Activated CD8-positive, alpha-beta T cell treated with anti-CD3 and anti-CD28 coated beads, Interleukin-2, amount 10 ng/mL, durations not matched to agents 7 days and 5 days (primary cell): ENCODE data around the gene DNAAF8. TPM values are rescaled to one million over a fixed set of nuclear protein-coding genes. Genes with fewer than 3 reads are reported as not detected.

Experiments used
- ATAC-seq: fragments of 150-1000 bp; cut with Tn5 transposase; one replicate; pipeline ENCODE4 v1.10.0; 2021; ENCODE audit warnings: moderate library complexity
- CTCF ChIA-PET: fragments of 350-600 bp; sonication (Branson Sonifier 250); formaldehyde crosslinking; loops from one replicate; lab custom pipeline; 2021; ENCODE audit warnings: antibody characterized with exemption; lab: Charles Lee
- POLR2A ChIA-PET: fragments of 350-600 bp; sonication (Branson Sonifier 250); formaldehyde crosslinking; loops from one replicate; lab custom pipeline; 2021; ENCODE audit warnings: antibody characterized with exemption; lab: Charles Lee
- DNase-seq: peaks from one replicate; pipeline ENCODE4 v3.0.0-alpha.2; 2020
- H3K27ac Mint-ChIP-seq: one replicate; pipeline ENCODE4 v1.8.0; 2021; ENCODE audit warnings: mild to moderate bottlenecking, mixed read lengths
- H3K27me3 Mint-ChIP-seq: one replicate; pipeline ENCODE4 v1.8.0; 2021; ENCODE audit warnings: low read depth, mixed read lengths
- H3K36me3 Mint-ChIP-seq: one replicate; pipeline ENCODE4 v1.8.0; 2021; ENCODE audit warnings: low read depth, mixed read lengths
- H3K4me1 Mint-ChIP-seq: one replicate; pipeline ENCODE4 v1.8.0; 2021; ENCODE audit warnings: low read depth, mixed read lengths
- H3K4me3 Mint-ChIP-seq: one replicate; pipeline ENCODE4 v1.8.0; 2021; ENCODE audit warnings: mild to moderate bottlenecking, mixed read lengths
- H3K9me3 Mint-ChIP-seq: one replicate; pipeline ENCODE4 v1.8.0; 2022; ENCODE audit warnings: mixed read lengths; ENCODE audit not compliant: insufficient read depth
- total RNA-seq, 2 experiments: library from RNA; stranded (reverse); gene quantifications; one replicate each; pipeline ENCODE4 v1.2.3, GENCODE V29; 2021

Gene DNAAF8
- total RNA-seq, 2 experiments from 2014 or later = 0.39 to 0.68 TPM

DNA sequence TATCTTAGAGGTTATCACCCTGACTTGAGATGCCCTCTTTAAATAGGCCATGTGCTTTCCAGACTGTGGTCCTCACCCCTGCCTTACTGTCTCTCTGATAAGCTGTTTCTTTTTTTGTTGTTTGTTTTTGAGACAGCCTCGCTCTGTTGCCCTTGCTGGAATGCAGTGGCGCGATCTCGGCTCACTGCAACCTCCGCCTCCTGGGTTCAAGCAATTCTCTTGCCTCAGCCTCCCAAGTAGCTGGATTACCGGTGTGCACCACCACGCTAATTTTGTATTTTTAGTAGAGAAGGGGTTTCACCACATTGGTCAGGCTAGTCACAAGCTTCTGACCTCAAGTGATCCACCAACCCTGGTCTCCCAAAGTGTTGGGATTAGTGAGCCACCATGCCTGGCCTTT is 54.6 kb downstream of the DNAAF8 start:
- ChIA-PET CTCF (no interaction called here), POLR2A (no interaction called here)
- Mint-ChIP-seq H3K4me1 (peaks cover 7% of the 10 kb centered on the region), H3K9me3 (no peaks in the 10 kb centered on the region), H3K4me3 (no peak overlapping the region), H3K36me3 (no peaks in the 10 kb centered on the region), H3K27ac (no peak overlapping the region), H3K27me3 (peaks cover 3% of the 10 kb centered on the region)
- DNase-seq (no peak), ATAC-seq (no peak)

DNA sequence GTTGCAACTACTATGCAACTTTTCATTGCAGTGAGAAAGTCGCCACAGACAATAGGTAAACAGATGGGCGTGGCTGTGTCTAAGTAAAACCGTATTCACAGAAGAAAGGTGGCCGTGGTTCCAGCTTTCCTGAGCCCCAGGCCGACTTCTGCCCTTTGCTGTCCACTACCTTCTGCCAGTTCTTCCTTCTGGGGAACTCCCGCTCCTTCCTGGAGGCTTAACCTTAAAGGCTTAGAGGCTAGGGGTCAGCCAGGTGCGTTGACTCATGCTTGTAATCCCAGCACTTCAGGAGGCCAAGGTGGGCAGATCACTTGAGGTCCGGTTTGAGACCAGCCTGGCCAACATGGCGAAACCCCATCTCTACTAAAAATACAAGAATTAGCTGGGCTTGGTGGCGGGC is 55.9 kb downstream of the DNAAF8 start:
- H3K27me3 Mint-ChIP-seq = peaks cover 3% of the 10 kb centered on the region
- H3K36me3 Mint-ChIP-seq = no peaks in the 10 kb centered on the region
- H3K9me3 Mint-ChIP-seq = no peaks in the 10 kb centered on the region
- ATAC-seq (no peak), DNase-seq (no peak)
- H3K4me3 Mint-ChIP-seq = no peak overlapping the region
- ChIA-PET POLR2A (no interaction called here), CTCF (no interaction called here)
- H3K4me1 Mint-ChIP-seq = peaks cover 7% of the 10 kb centered on the region
- no peak overlapping the region for H3K27ac Mint-ChIP-seq

DNA sequence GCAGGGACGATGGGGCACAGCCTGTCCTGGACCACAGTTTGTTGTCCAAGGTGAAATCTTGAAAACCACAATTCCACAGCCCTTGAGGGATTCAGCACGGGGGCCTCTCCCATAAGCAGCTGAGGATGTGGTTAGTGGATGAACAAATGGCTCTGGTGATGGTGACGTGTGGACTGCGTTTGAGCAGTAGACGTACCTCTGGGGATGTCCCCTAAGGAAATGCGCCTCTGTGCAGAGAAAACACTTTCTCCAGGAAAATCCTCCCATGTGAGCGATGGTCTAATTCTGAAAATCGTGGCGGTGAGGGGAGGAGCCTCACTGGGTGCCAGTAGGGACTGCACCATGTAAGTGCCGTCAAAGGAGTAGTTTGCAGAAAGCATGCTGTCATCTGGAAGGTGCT is 56.5 kb downstream of the DNAAF8 start:
- Mint-ChIP-seq H3K9me3 (no peaks in the 10 kb centered on the region), H3K4me1 (peaks cover 7% of the 10 kb centered on the region), H3K4me3 (no peak overlapping the region), H3K36me3 (no peaks in the 10 kb centered on the region), H3K27me3 (peaks cover 3% of the 10 kb centered on the region), H3K27ac (no peak overlapping the region)
- DNase-seq (no peak), ATAC-seq (no peak)
- POLR2A ChIA-PET = no interaction called here
- CTCF ChIA-PET = no interaction called here

DNA sequence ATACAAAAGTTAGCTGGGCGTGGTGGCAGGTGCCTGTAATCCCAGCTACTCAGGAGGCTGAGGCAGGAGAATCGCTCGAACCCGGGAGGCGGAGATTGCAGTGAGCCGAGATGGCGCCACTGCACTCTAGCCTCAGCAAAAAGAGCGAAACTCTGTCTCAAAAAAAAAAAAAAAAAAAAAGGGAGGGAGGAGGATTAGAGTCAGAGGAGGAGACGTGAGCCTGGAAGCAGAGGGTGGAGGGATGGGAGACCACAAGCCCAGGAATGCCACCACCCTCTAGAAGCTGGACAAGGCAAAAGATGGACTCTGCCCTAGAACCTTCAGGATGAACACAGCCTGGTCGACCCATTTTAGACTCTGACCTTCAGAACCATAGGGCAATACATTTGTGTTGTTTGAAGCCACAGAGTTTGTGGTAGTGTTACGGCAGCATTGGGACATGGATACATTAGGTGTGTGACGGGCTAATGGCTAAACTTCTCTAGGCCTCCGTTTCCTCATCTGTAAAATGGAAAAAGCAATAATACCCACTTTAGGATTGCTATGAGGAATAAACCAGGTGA is 58.7 kb downstream of the DNAAF8 start:
- no peaks in the 10 kb centered on the region for H3K9me3 Mint-ChIP-seq
- H3K27ac Mint-ChIP-seq = no peak overlapping the region
- no peak for DNase-seq
- no peaks in the 10 kb centered on the region for H3K36me3 Mint-ChIP-seq
- CTCF ChIA-PET = no interaction called here
- peaks cover 3% of the 10 kb centered on the region for H3K27me3 Mint-ChIP-seq
- no peak for ATAC-seq
- POLR2A ChIA-PET = no interaction called here
- H3K4me3 Mint-ChIP-seq = no peak overlapping the region
- H3K4me1 Mint-ChIP-seq = peaks cover 7% of the 10 kb centered on the region

DNA sequence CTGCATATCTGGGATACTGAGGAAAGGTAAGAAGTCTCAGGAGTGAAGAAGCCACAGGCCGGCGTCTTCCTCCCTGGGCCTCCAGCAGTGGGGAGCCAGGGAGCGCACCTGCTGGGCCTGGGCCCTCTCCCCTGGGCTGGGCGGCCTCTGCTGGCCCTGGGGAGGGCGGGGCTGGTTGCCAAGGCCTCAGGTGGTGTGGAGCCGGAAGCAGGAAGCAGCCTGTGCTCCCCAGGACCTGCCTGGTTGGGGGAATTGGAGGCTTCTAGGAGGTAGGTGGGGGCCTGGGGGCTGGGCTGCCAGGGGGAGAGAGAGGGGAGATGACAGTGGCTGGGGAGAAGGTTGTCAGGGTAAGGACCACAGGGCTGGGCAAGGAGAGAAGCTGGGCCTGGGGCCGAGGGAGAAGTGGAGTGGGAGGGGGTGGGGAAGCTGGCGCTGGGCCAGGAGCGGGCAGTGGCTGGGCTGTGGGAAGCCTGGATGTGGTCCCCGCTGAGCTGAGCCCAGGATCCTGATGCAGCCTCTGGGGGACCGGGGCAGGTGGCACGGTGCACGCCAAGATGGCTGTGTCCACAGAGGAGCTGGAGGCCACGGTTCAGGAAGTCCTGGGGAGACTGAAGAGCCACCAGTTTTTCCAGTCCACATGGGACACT is 61.0 kb downstream of the DNAAF8 start, which contains the start of gene SMIM22:
SMIM22 (plus strand) TSS at position 189 of the 647 bp plus-strand sequence; CDS start at position 555, 366 bp downstream.
- DNase-seq (no peak), ATAC-seq (no peak)
- Mint-ChIP-seq H3K36me3 (no peaks in the 10 kb centered on the region), H3K27me3 (no peaks in the 10 kb centered on the region), H3K27ac (no peak within 1 kb of the TSS), H3K4me1 (peaks cover 8% of the 10 kb centered on the region), H3K4me3 (no peak within 1 kb of the TSS), H3K9me3 (no peaks in the 10 kb centered on the region)
- POLR2A ChIA-PET = no interaction called here
- CTCF ChIA-PET = no interaction called here

- Mint-ChIP-seq H3K9me3 (no peaks in the 10 kb centered on the region), H3K4me3 (no peak overlapping the region), H3K36me3 (no peaks in the 10 kb centered on the region), H3K27ac (no peak overlapping the region), H3K27me3 (no peaks in the 10 kb centered on the region), H3K4me1 (peaks cover 12% of the 10 kb centered on the region)
- ChIA-PET CTCF (no interaction called here), POLR2A (no interaction called here)
- ATAC-seq = no peak
- DNase-seq = no peak
These were observed 61.7 kb downstream of the DNAAF8 start for GRCh38 chr16:4795828-4796572.

GRCh38 chr16:4796982-4797804 is 62.9 kb downstream of the DNAAF8 start:
- H3K9me3 Mint-ChIP-seq = no peaks in the 10 kb centered on the region
- H3K4me3 Mint-ChIP-seq = no peak overlapping the region
- H3K36me3 Mint-ChIP-seq = no peaks in the 10 kb centered on the region
- ChIA-PET POLR2A (no interaction called here), CTCF (no interaction called here)
- H3K27me3 Mint-ChIP-seq = no peaks in the 10 kb centered on the region
- H3K4me1 Mint-ChIP-seq = peaks cover 16% of the 10 kb centered on the region
- ATAC-seq (no peak), DNase-seq (no peak)
- no peak overlapping the region for H3K27ac Mint-ChIP-seq

- no peak for ATAC-seq
- Mint-ChIP-seq H3K4me3 (no peak overlapping the region), H3K27ac (no peak overlapping the region), H3K9me3 (no peaks in the 10 kb centered on the region), H3K36me3 (no peaks in the 10 kb centered on the region), H3K4me1 (peaks cover 16% of the 10 kb centered on the region), H3K27me3 (no peaks in the 10 kb centered on the region)
- no peak for DNase-seq
- POLR2A ChIA-PET = no interaction called here
- CTCF ChIA-PET = no interaction called here
These were observed 63.5 kb downstream of the DNAAF8 start for GRCh38 chr16:4797805-4798252.

GRCh38 chr16:4798456-4798855 is 64.1 kb downstream of the DNAAF8 start:
- no peak overlapping the region for H3K4me3 Mint-ChIP-seq
- CTCF ChIA-PET = no interaction called here
- H3K36me3 Mint-ChIP-seq = no peaks in the 10 kb centered on the region
- peak overlapping the region; percentile 25 for H3K27ac Mint-ChIP-seq
- DNase-seq (no peak), ATAC-seq (no peak)
- POLR2A ChIA-PET = no interaction called here
- no peaks in the 10 kb centered on the region for H3K27me3 Mint-ChIP-seq
- no peaks in the 10 kb centered on the region for H3K9me3 Mint-ChIP-seq
- H3K4me1 Mint-ChIP-seq = peaks cover 22% of the 10 kb centered on the region
